Panc1 (cell line): ENCODE data around the gene DFFB. TPM values are rescaled to one million over a fixed set of nuclear protein-coding genes. Genes with fewer than 3 reads are reported as not detected.

Experiments
- ATAC-seq: fragments of 200-7000 bp; cut with Tn5 transposase; 2 replicates; pipeline ENCODE4 v1.9.1; 2020; ENCODE audit warnings: mild to moderate bottlenecking, moderate library complexity
- BruUV-seq: library from RNA; stranded (reverse); fragments of 400-500 nt; replicated peaks from 2 replicates; lab custom pipeline; 2021; lab: Mats Ljungman, UMichigan
- CTCF ChIA-PET: fragments of 300-600 bp; sonication (Branson Sonifier 250); formaldehyde crosslinking; loops from one replicate; lab custom pipeline; 2022; ENCODE audit warnings: antibody characterized with exemption; lab: Charles Lee
- POLR2A ChIA-PET: fragments of 300-600 bp; sonication (Branson Sonifier 250); formaldehyde crosslinking; loops from one replicate; lab custom pipeline; 2022; ENCODE audit warnings: antibody characterized with exemption; lab: Charles Lee
- DNase-seq: peaks from one replicate; pipeline ENCODE4 v3.0.0-alpha.2; 2010; ENCODE audit warnings: low read depth, low spot score
- H3K27ac ChIP-seq: 2 replicates; pipeline ENCODE4 v1.5.1; 2011; ENCODE audit warnings: mild to moderate bottlenecking, low read length, inconsistent platforms
- H3K27me3 ChIP-seq: fragments of 200-500 bp; sonication (Bioruptor generic); 2 replicates; pipeline ENCODE4 v1.6.0; 2014; ENCODE audit warnings: low read length, inconsistent platforms; ENCODE audit not compliant: control insufficient read depth, insufficient read depth
- H3K36me3 ChIP-seq: fragments of 200-500 bp; sonication (Bioruptor generic); 2 replicates; pipeline ENCODE4 v1.5.1; 2014; ENCODE audit warnings: inconsistent platforms, mild to moderate bottlenecking, low read length, moderate library complexity; ENCODE audit not compliant: control insufficient read depth, insufficient read depth
- H3K4me1 ChIP-seq: 2 replicates; pipeline ENCODE4 v1.5.1; 2011; ENCODE audit warnings: inconsistent platforms, mild to moderate bottlenecking, low read length, moderate library complexity; ENCODE audit not compliant: control insufficient read depth, insufficient read depth
- H3K4me3 ChIP-seq, 2 experiments: 2 replicates each; pipeline ENCODE4 v1.5.1; 2011 to 2012; ENCODE audit warnings: low read depth in 2 of 2, low read length in 2 of 2, mild to moderate bottlenecking in 2 of 2, inconsistent platforms in 1 of 2, moderate library complexity in 1 of 2
- H3K9me3 ChIP-seq: fragments of 200-500 bp; sonication (Bioruptor generic); 2 replicates; pipeline ENCODE4 v1.5.1; 2014; ENCODE audit warnings: low read depth, mild to moderate bottlenecking, inconsistent platforms, low read length, moderate library complexity; ENCODE audit not compliant: control insufficient read depth, insufficient read depth
- POLR2AphosphoS5 ChIP-seq: IDR thresholded peaks from 2 replicates; pipeline ENCODE4 v1.6.1; 2012; ENCODE audit warnings: mild to moderate bottlenecking, low read depth, low read length, moderate library complexity
- REST ChIP-seq, 2 experiments: IDR thresholded peaks; 2 replicates each; pipeline ENCODE4 v1.6.1; 2011 to 2012; ENCODE audit warnings: low read depth in 2 of 2, control low read depth in 1 of 2, low read length in 1 of 2, mild to moderate bottlenecking in 1 of 2, moderate library complexity in 1 of 2; ENCODE audit not compliant: insufficient read depth in 1 of 2
- SIN3A ChIP-seq: IDR thresholded peaks from 2 replicates; pipeline ENCODE4 v1.6.1; 2012; ENCODE audit warnings: low read depth, mild to moderate bottlenecking, low read length, moderate library complexity, borderline replicate concordance; ENCODE audit not compliant: insufficient read depth
- TCF7L2 ChIP-seq: IDR thresholded peaks from 2 replicates; pipeline ENCODE4 v1.6.1; 2011; ENCODE audit warnings: mild to moderate bottlenecking, low read depth, low read length, inconsistent platforms
- in situ Hi-C: cut with HindIII; loops from 2 replicates; pipeline ENCODE4 v1.10.0; 2016; ENCODE audit warnings: low sequenced_read_pairs, low pct_unique_long_range_greater_than_20kb
- intact Hi-C: fragments of 100-400 bp; cut with micrococcal nuclease; formaldehyde crosslinking; loops from one replicate; pipeline ENCODE4 v1.10.0; 2022; ENCODE audit not compliant: unreplicated experiment
- total RNA-seq: library from RNA; stranded (reverse); gene quantifications from one replicate; pipeline ENCODE4 v1.2.1, GENCODE V29; 2021; ENCODE audit not compliant: unreplicated experiment
- TF ChIP-seq, protein P1 (sequence below): fragments of 450-650 bp; IDR thresholded peaks from 2 replicates; pipeline ENCODE4 v1.5.1; 2017; ENCODE audit warnings: mild to moderate bottlenecking

Gene DFFB
- total RNA-seq, 1 experiment from 2014 or later, result 3.0 TPM

GRCh38 chr1:3899754-3900149, 42.5 kb downstream of the DFFB start:
- Histone ChIP-seq H3K27ac (peak overlapping the region; percentile 94), H3K4me3 (peak overlapping the region; percentile 87 to 96), H3K9me3 (no peaks in the 10 kb centered on the region; the same call in 1 of the 2 replicates), H3K27me3 (no peaks in the 10 kb centered on the region), H3K4me1 (no peaks in the 10 kb centered on the region), H3K36me3 (no peaks in the 10 kb centered on the region; the same call in 1 of the 2 replicates)
- no TSS peak for BruUV-seq
- no peak for ATAC-seq
- no peak for DNase-seq
- POLR2A ChIA-PET, result interaction anchor here (0.6 to 0.8 kb wide), 2 partner anchors 96 to 1030 kb away, joined by 12 to 15 read pairs; no protein-coding TSS in a partner anchor
- intact Hi-C loops, result loop anchor here (1.0 kb wide), 1 partner anchor 42 kb away; the partner anchor contains the start of genes CEP104 and DFFB
- CTCF ChIA-PET, result no interaction called here
- in situ Hi-C loops, result no loop called here
- TF ChIP-seq SIN3A, result no peak
- TF ChIP-seq POLR2AphosphoS5, result no peak
- no peak for TF ChIP-seq TCF7L2
- no peak for TF ChIP-seq REST (IDR thresholded peaks at IDR 0.05; ENCODE audit: insufficient read depth in 1 of 2, low read depth in 2 of 2, low read length in 1 of 2)
- TF ChIP-seq, protein P1, sequence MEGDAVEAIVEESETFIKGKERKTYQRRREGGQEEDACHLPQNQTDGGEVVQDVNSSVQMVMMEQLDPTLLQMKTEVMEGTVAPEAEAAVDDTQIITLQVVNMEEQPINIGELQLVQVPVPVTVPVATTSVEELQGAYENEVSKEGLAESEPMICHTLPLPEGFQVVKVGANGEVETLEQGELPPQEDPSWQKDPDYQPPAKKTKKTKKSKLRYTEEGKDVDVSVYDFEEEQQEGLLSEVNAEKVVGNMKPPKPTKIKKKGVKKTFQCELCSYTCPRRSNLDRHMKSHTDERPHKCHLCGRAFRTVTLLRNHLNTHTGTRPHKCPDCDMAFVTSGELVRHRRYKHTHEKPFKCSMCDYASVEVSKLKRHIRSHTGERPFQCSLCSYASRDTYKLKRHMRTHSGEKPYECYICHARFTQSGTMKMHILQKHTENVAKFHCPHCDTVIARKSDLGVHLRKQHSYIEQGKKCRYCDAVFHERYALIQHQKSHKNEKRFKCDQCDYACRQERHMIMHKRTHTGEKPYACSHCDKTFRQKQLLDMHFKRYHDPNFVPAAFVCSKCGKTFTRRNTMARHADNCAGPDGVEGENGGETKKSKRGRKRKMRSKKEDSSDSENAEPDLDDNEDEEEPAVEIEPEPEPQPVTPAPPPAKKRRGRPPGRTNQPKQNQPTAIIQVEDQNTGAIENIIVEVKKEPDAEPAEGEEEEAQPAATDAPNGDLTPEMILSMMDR, result no peak

DNA sequence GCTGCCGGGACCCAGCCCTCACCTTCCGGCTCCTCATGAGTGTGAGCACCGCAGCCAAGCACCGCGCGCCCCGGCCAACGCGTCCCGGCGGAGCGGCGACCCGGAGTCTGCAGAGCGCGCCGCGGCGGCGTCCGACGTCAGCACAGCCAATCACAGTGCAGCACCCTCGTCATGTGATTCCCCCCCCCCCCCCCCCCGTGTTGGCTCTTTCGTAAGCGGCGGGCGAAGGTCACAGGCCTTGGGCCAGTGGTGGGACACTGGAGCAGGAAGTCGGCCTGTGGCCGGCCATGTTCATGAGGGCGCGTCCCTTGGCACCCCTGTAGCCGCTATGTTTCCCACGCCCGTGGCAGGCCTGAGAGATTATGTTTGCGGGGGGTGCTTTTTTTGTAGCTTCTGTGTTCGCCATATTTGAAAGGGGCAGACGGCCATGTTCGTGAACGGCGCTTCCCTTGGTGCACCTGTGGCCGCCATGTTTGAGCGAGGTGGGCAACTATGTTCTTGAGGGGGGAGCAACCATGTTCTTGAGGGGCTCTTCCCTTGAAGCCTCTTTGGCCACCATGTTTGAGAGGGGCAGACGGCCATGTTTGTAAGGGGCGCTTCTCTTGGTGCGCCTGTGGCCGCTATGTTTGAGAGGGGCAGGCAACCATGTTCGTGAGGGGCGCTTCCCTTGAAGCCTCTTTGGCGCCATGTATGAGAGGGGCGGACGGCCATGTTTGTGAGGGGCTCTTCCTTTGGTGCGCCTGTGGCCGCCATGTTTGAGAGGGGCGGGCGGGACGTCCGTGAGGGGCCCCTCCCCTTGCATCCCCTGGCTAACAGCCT, 43.1 kb downstream of the DFFB start, which contains the start of gene C1orf174:
Gene C1orf174, minus strand, starts transcription at position 123 of the 819 bp plus-strand sequence. Its CDS starts 86 bp downstream, at position 37.
- TF ChIP-seq POLR2AphosphoS5 (peak; percentile 62), TCF7L2 (0 out of 2 replicates have a peak, but pooled peaks have one; percentile 15)
- TF ChIP-seq, protein P1, result no peak
- no peaks in the 10 kb centered on the region; the same call in 1 of the 2 replicates for H3K36me3 ChIP-seq
- POLR2A ChIA-PET, result interaction anchor here (0.8 kb wide), 1 partner anchor 97 kb away, joined by 15 read pairs; no protein-coding TSS in a partner anchor
- peak within 1 kb of the TSS; percentile 94 for H3K27ac ChIP-seq
- H3K4me1 ChIP-seq, result no peaks in the 10 kb centered on the region
- no peaks in the 10 kb centered on the region; the same call in 1 of the 2 replicates for H3K9me3 ChIP-seq
- CTCF ChIA-PET, result interaction anchor here (0.6 kb wide), 1 partner anchor 69 kb away, joined by 4 read pairs; no protein-coding TSS in a partner anchor
- H3K27me3 ChIP-seq, result no peaks in the 10 kb centered on the region
- DNase-seq (peak; percentile 91), ATAC-seq (peak; percentile 89)
- in situ Hi-C loops, result no loop called here
- peak within 1 kb of the TSS; percentile 87 to 96 for H3K4me3 ChIP-seq
- TSS peak; percentile 81 for BruUV-seq
- intact Hi-C loops, result loop anchor here (1.0 kb wide), 1 partner anchor 43 kb away; the partner anchor contains the start of genes CEP104 and DFFB
